HepG2 (cell line): ENCODE data around the gene MVP. TPM values are rescaled to one million over a fixed set of nuclear protein-coding genes. Genes with fewer than 3 reads are reported as not detected.
A peak's percentile ranks its signal among the peaks of the same experiment; 100 is the strongest.

Source experiments
- ATAC-seq: fragments of 200-7000 bp; cut with Tn5 transposase; 3 replicates; pipeline ENCODE4 v1.9.1; 2020; ENCODE audit warnings: mild to moderate bottlenecking, moderate library complexity
- BruUV-seq: library from RNA; stranded (reverse); fragments of 400-500 nt; replicated peaks from 2 replicates; lab custom pipeline; 2021; lab: Mats Ljungman, UMichigan
- CTCF ChIA-PET: fragments of 300-600 bp; formaldehyde crosslinking; extraction: SDS; loops from one replicate; lab custom pipeline; 2021; ENCODE audit warnings: low total read pairs, inconsistent platforms, low intra/inter-chr PET ratio; lab: Yijun Ruan, JAX
- POLR2A ChIA-PET: fragments of 350-600 bp; sonication (Branson Sonifier 250); formaldehyde crosslinking; loops from one replicate; lab custom pipeline; 2020; ENCODE audit warnings: antibody characterized with exemption, inconsistent platforms; lab: Yijun Ruan, JAX
- DNase-seq: peaks from one replicate; pipeline ENCODE4 v3.0.0-alpha.2; 2015; ENCODE audit warnings: low spot score
- FAIRE-seq: peaks from 3 replicates; lab custom pipeline; 2011; peaks lifted over from hg19 to GRCh38; lab: Jason Lieb, UNC
- H2AFZ ChIP-seq: one replicate; pipeline ENCODE4 v1.6.1; 2011; ENCODE audit warnings: low read length, inconsistent platforms
- H3K27ac ChIP-seq: fragments of 300-600 bp; 3 replicates; pipeline ENCODE4 v1.8.0; 2011; ENCODE audit warnings: mixed run types, mild to moderate bottlenecking, mixed read lengths, low read length, inconsistent platforms; ENCODE audit not compliant: insufficient read depth; ENCODE audit errors: extremely low read length
- H3K27me3 ChIP-seq, 2 experiments: fragments of 200-600 bp in 1 of 2; 2 replicates in 1 of 2; 3 replicates in 1 of 2; pipeline versions ENCODE4 v1.6.0 to v1.8.0; 2011; ENCODE audit warnings: low read length in 2 of 2, mild to moderate bottlenecking in 2 of 2, moderate library complexity in 2 of 2, inconsistent platforms in 1 of 2; ENCODE audit not compliant: insufficient read depth in 2 of 2, control insufficient read depth in 1 of 2
- H3K36me3 ChIP-seq, 2 experiments: fragments of 200-600 bp in 1 of 2; replicated peaks in 1 of 2; 2 replicates in 1 of 2; 3 replicates in 1 of 2; pipeline versions ENCODE4 v1.5.1 to v1.8.0; 2011; ENCODE audit warnings: low read length in 2 of 2, inconsistent platforms in 1 of 2; ENCODE audit not compliant: insufficient read depth in 2 of 2, control insufficient read depth in 1 of 2
- H3K4me1 ChIP-seq: 2 replicates; pipeline ENCODE4 v1.5.1; 2012; ENCODE audit warnings: low read length, inconsistent platforms; ENCODE audit not compliant: insufficient read depth
- H3K4me2 ChIP-seq: 2 replicates; pipeline ENCODE4 v1.6.0; 2011; ENCODE audit warnings: low read depth, low read length, inconsistent platforms
- H3K4me3 ChIP-seq, 3 experiments: fragments of 200-600 bp in 1 of 3; sonication (generic), shearing (Covaris generic) in 1 of 3; replicated peaks in 1 of 3; 2 replicates each; pipeline ENCODE4 v1.5.1; 2011 to 2016; ENCODE audit warnings: low read length in 3 of 3, inconsistent platforms in 2 of 3, low read depth in 2 of 3, mild to moderate bottlenecking in 2 of 3, control low read depth in 1 of 3, mixed read lengths in 1 of 3; ENCODE audit not compliant: insufficient read depth in 1 of 3
- H3K79me2 ChIP-seq: one replicate; pipeline ENCODE4 v1.6.1; 2011; ENCODE audit warnings: low read length, inconsistent platforms; ENCODE audit not compliant: insufficient read depth
- H3K9ac ChIP-seq: 2 replicates; pipeline ENCODE4 v1.6.0; 2011; ENCODE audit warnings: mild to moderate bottlenecking, low read depth, low read length, inconsistent platforms; ENCODE audit not compliant: insufficient read depth
- H3K9me3 ChIP-seq: 2 replicates; pipeline ENCODE4 v1.5.1; 2012; ENCODE audit warnings: mild to moderate bottlenecking, low read length
- H4K20me1 ChIP-seq: 2 replicates; pipeline ENCODE4 v1.6.0; 2011; ENCODE audit warnings: inconsistent platforms, mild to moderate bottlenecking, low read length, moderate library complexity; ENCODE audit not compliant: insufficient read depth
- ATF1 ChIP-seq: IDR thresholded peaks from 2 replicates; pipeline ENCODE4 v1.6.1; 2016; ENCODE audit warnings: mild to moderate bottlenecking, control low read depth
- ATF4 ChIP-seq, 2 experiments: fragments of 450-650 bp in 1 of 2; sonication (generic) in 1 of 2; formaldehyde crosslinking; IDR thresholded peaks; 2 replicates each; pipeline versions ENCODE4 v1.5.0 to v1.8.0; 2020 to 2022; ENCODE audit warnings: mild to moderate bottlenecking in 1 of 2, missing genetic modification reagents in 1 of 2
- BORCS8-MEF2B ChIP-seq: sonication (generic); formaldehyde crosslinking; IDR thresholded peaks from 2 replicates; pipeline ENCODE4 v1.8.0; 2022; ENCODE audit warnings: mild to moderate bottlenecking, missing genetic modification reagents
- GFI1 ChIP-seq: sonication (generic); formaldehyde crosslinking; IDR thresholded peaks from 2 replicates; pipeline ENCODE4 v1.5.0; 2020; ENCODE audit warnings: missing genetic modification reagents, mild to moderate bottlenecking, borderline replicate concordance
- HMG20A ChIP-seq: IDR thresholded peaks from 2 replicates; pipeline ENCODE4 v1.6.1; 2016; ENCODE audit warnings: borderline replicate concordance
- MIER3 ChIP-seq: IDR thresholded peaks from 2 replicates; pipeline ENCODE4 v1.6.1; 2016; ENCODE audit warnings: missing compliant biosample characterization, borderline replicate concordance
- NR3C1 ChIP-seq: sonication (generic); formaldehyde crosslinking; IDR thresholded peaks from 2 replicates; pipeline ENCODE4 v1.4.0; 2020; ENCODE audit warnings: missing genetic modification reagents
- PHF20 ChIP-seq: sonication (generic); formaldehyde crosslinking; IDR thresholded peaks from 2 replicates; pipeline ENCODE4 v1.5.0; 2020; ENCODE audit warnings: mild to moderate bottlenecking, missing genetic modification reagents
- POGZ ChIP-seq: sonication (generic); formaldehyde crosslinking; IDR thresholded peaks from 2 replicates; pipeline ENCODE4 v1.4.0; 2020; ENCODE audit warnings: mild to moderate bottlenecking, missing genetic modification reagents
- RBFOX2 ChIP-seq: fragments of 200-400 bp; formaldehyde crosslinking; IDR thresholded peaks from 2 replicates; pipeline ENCODE4 v1.6.1; 2017; ENCODE audit warnings: low read depth, mild to moderate bottlenecking, low read length
- REL ChIP-seq: sonication (generic); formaldehyde crosslinking; conservative IDR thresholded peaks from 2 replicates; pipeline ENCODE4 v1.8.0; 2022; ENCODE audit warnings: mild to moderate bottlenecking, missing genetic modification reagents, moderate library complexity
- SIX4 ChIP-seq: sonication (generic); formaldehyde crosslinking; IDR thresholded peaks from 2 replicates; pipeline ENCODE4 v1.4.0; 2020; ENCODE audit warnings: missing genetic modification reagents
- ZBTB43 ChIP-seq: sonication (generic); formaldehyde crosslinking; conservative IDR thresholded peaks from 2 replicates; pipeline ENCODE4 v1.4.0; 2020; ENCODE audit warnings: missing genetic modification reagents
- ZNF484 ChIP-seq: sonication (generic); formaldehyde crosslinking; IDR thresholded peaks from 2 replicates; pipeline ENCODE4 v1.5.1; 2020; ENCODE audit warnings: mild to moderate bottlenecking, low read depth, missing genetic modification reagents, borderline replicate concordance
- ZNF761 ChIP-seq: sonication (generic); formaldehyde crosslinking; conservative IDR thresholded peaks from 2 replicates; pipeline ENCODE4 v1.4.0; 2020; ENCODE audit warnings: mild to moderate bottlenecking, missing genetic modification reagents
- WGBS: methylation state at CpG from one replicate; pipeline ENCODE4 v1.1.6; 2017; ENCODE audit warnings: low lambda C conversion rate; 5-methylcytosine and 5-hydroxymethylcytosine counted together
- in situ Hi-C: cut with HindIII; loops from 2 replicates; pipeline ENCODE4 v1.10.0; 2017; ENCODE audit warnings: low pct_unique_long_range_greater_than_20kb; ENCODE audit not compliant: extremely low pct_ligation_motif_present
- intact Hi-C: fragments of 100-400 bp; cut with micrococcal nuclease; formaldehyde crosslinking; loops from one replicate; pipeline ENCODE4 v1.10.0; 2022; ENCODE audit not compliant: unreplicated experiment
- polyA plus RNA-seq, 8 experiments: library from polyadenylated mRNA; depleted of rRNA in 3 of 8; stranded (reverse) in 7 of 8; unstranded in 1 of 8; fragments of >200 nt; fragmentation: Illumina TruSeq in 4 of 8; extraction: Trizol in 4 of 8; gene quantifications; 2 replicates each; pipeline versions ENCODE4 v1.2.1 to v1.2.3, GENCODE V29; 2011 to 2016; ENCODE audit warnings: low read depth in 4 of 8, missing spikeins in 1 of 8, mixed read lengths in 1 of 8; ENCODE audit not compliant: insufficient read depth in 1 of 8
- total RNA-seq, 5 experiments: library from RNA; depleted of rRNA; stranded (reverse); fragments of >200 nt; fragmentation: Illumina TruSeq; extraction: Trizol; gene quantifications; 2 replicates each; pipeline ENCODE4 v1.2.3, GENCODE V29; 2016; ENCODE audit warnings: low read depth in 1 of 5
- TF ChIP-seq, protein P1 (sequence below): sonication (generic); formaldehyde crosslinking; IDR thresholded peaks from 2 replicates; pipeline ENCODE4 v1.4.0; 2020; ENCODE audit warnings: missing genetic modification reagents
- TF ChIP-seq, protein P2 (sequence below): sonication (generic); formaldehyde crosslinking; IDR thresholded peaks from 2 replicates; pipeline ENCODE4 v1.8.1; 2023; ENCODE audit warnings: mild to moderate bottlenecking, moderate library complexity, missing genetic modification reagents

Gene MVP
- total and polyA plus RNA-seq, 2 of the 13 experiments (the other 11 are each of a cell fraction or from before 2014, with no cell fraction given): 22.9 to 43.5 TPM

- H3K79me2 ChIP-seq: peaks cover 22% of the 10 kb centered on the region
- H3K36me3 ChIP-seq: peaks cover 10 to 41% of the 10 kb centered on the region in 2 experiments
- DNase-seq (peak; percentile 81), ATAC-seq (peak; percentile 2; the same call in 2 of the 3 replicates), FAIRE-seq (peak; percentile 69)
- H3K9me3 ChIP-seq: no peaks in the 10 kb centered on the region
- H3K27ac ChIP-seq: peak overlapping the region; percentile 77
- H3K4me3 ChIP-seq: peak overlapping the region; percentile 63 to 85 (median 77)
- H3K9ac ChIP-seq: peak overlapping the region; percentile 78
- ChIA-PET CTCF (interaction anchor here (1.8 kb wide), 1 partner anchor 41 kb away, joined by 5 read pairs; no protein-coding TSS in a partner anchor), POLR2A (interaction anchor here (0.8 to 3.7 kb wide), 23 partner anchors 10 to 258 kb away, joined by 3 to 80 read pairs (median 6); partner anchors contain the start of genes ALDOA, ASPHD1, CDIPT and KCTD13)
- intact Hi-C loops (no loop called here), in situ Hi-C loops (loop anchor here (25.0 kb wide), 1 partner anchor 855 kb away; the partner anchor contains the start of genes FBRS and PRR14)
- peaks cover 0 to 4% of the 10 kb centered on the region in 2 experiments; a peak in 2 of 5 replicates for H3K27me3 ChIP-seq
- peak overlapping the region; percentile 88 for H3K4me2 ChIP-seq
- H4K20me1 ChIP-seq: peaks cover 23% of the 10 kb centered on the region; the same call in 1 of the 2 replicates
- WGBS: 2% methylated on average over 46 of the region's 69 CpGs
- H2AFZ ChIP-seq: no peak overlapping the region
- TSS peak; percentile 53 for BruUV-seq
- H3K4me1 ChIP-seq: peaks cover 63% of the 10 kb centered on the region
- TF ChIP-seq PHF20 (CRISPR knock-in tag) (peak; percentile 62; the same call in 1 of the 2 replicates), ATF1 (CRISPR knock-in tag) (no peak), ATF4 (CRISPR knock-in tag; IDR thresholded peaks at IDR 0.05) (peak in 1 of 2 experiments; percentile 91; a peak in 2 of 4 replicates), SIX4 (no peak; the same call in 1 of the 2 replicates), HMG20A (CRISPR knock-in tag) (0 out of 2 replicates have a peak, but pooled peaks have one; percentile 66), RBFOX2 (peak; percentile 95), BORCS8-MEF2B (CRISPR knock-in tag) (peak; percentile 100), ZBTB43 (CRISPR knock-in tag) (peak; percentile 98), POGZ (peak; percentile 75), ZNF484 (CRISPR knock-in tag) (peak; percentile 94; the same call in 1 of the 2 replicates), REL (peak; percentile 97), NR3C1 (CRISPR knock-in tag) (no peak), ZNF761 (CRISPR knock-in tag) (peak; percentile 98), MIER3 (peak; percentile 89), GFI1 (CRISPR knock-in tag) (peak; percentile 86; the same call in 1 of the 2 replicates)
- TF ChIP-seq, protein P1, sequence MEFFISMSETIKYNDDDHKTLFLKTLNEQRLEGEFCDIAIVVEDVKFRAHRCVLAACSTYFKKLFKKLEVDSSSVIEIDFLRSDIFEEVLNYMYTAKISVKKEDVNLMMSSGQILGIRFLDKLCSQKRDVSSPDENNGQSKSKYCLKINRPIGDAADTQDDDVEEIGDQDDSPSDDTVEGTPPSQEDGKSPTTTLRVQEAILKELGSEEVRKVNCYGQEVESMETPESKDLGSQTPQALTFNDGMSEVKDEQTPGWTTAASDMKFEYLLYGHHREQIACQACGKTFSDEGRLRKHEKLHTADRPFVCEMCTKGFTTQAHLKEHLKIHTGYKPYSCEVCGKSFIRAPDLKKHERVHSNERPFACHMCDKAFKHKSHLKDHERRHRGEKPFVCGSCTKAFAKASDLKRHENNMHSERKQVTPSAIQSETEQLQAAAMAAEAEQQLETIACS (CRISPR knock-in tag): peak; percentile 84
- TF ChIP-seq, protein P2, sequence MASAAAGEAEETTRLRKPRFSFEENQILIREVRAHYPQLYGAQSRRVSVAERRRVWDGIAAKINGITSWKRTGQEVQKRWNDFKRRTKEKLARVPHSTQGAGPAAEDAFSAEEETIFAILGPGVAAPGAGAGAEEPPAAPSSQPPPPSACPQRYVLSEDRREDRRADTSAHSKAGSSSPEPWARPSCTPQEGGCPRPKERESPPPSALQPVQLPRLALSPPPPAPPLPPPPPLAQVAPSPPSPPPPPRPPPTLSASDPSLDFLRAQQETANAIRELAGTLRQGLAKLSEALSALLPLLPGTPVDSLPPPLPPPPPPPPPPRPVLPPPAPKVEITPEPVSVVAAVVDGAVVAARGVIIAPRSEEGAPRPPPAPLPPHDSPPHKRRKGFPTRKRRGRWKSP (CRISPR knock-in tag): peak; percentile 98
Observed at GRCh38 chr16:29807426-29808218, 12.6 kb upstream of the MVP start.
